ENCODE measurements around the gene SLC22A31. TPM values are rescaled to one million over a fixed set of nuclear protein-coding genes. Genes with fewer than 3 reads are reported as not detected.

SLC22A31 gene
- total RNA-seq, 1 donor from 2014 or later = 1.7 TPM

DNA sequence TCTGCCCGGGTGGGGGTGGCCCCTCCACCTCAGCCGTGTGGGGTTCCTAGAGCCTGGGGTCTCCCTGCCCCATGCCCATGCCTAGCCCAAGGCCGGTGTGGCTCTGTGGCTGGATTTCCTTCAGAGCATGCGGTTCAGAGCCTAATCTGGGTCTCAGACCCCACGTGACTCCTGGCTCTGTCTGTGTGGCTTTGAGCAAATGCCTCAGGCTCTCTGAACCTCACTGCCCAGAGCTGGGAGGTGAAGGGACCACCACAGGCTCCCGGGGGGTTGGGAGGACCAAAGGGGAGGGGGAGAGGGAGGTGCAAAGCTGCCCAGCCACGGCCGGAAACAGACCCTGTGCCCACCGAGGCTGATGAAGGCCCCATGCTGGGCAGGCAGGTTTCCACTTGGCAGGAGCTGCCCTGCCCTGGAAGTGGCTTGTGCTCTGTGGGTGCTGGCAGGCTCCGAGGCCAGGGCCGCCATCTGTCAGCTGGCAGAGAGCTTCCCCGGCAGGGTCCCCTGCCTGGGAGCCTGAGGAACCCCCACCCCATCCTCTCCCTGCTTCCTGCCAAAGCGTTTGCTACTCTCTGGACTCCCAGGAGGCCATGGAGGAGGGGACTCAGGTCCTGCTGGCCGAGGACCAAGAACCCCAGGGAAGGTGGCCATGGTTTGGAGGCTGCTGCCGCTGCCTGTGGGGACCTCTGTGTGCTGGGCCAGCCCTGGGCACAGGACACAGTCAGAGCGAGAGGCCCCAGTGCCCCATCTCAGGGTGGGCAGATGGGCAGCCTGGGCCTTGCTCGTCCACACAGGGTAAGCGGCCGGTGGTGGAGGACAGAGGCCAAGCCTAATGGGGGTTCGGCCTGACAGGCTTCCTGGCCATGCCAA is 24.8 kb downstream of the SLC22A31 start:
- H3K36me3 Mint-ChIP-seq = no peaks in the 10 kb centered on the region
- peaks cover 13% of the 10 kb centered on the region for H3K4me1 Mint-ChIP-seq

DNA sequence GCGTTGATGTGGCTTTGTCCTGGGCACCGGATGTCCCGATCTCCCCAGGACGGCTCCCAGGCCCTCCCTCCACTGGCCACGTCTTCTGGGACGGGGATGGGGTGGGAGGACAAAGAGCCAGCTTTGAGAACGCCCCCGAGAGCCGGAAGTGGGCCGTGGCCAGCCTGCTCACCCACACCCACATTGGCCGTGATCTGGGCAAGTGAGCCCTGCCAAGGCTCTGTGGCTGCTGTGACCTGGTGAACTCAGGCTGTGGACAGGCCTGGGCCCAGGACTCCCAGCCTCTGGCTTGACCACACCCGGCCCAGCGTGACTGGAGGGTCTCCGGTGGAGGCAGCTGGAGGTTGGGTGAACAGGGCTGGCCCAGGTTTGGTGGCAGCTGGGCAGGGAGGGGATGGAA is 25.5 kb downstream of the SLC22A31 start:
- DNase-seq (ENCODE audit: low spot score in 2 of 2, unreplicated experiment in 2 of 2) = no peak
- Mint-ChIP-seq H3K9me3 (no peaks in the 10 kb centered on the region), H3K4me1 (peaks cover 14% of the 10 kb centered on the region), H3K4me3 (no peak overlapping the region), H3K27me3 (ENCODE audit: low read depth) (peaks cover 19% of the 10 kb centered on the region), H3K36me3 (no peaks in the 10 kb centered on the region), H3K27ac (no peak overlapping the region)
- TF ChIP-seq, protein P1, sequence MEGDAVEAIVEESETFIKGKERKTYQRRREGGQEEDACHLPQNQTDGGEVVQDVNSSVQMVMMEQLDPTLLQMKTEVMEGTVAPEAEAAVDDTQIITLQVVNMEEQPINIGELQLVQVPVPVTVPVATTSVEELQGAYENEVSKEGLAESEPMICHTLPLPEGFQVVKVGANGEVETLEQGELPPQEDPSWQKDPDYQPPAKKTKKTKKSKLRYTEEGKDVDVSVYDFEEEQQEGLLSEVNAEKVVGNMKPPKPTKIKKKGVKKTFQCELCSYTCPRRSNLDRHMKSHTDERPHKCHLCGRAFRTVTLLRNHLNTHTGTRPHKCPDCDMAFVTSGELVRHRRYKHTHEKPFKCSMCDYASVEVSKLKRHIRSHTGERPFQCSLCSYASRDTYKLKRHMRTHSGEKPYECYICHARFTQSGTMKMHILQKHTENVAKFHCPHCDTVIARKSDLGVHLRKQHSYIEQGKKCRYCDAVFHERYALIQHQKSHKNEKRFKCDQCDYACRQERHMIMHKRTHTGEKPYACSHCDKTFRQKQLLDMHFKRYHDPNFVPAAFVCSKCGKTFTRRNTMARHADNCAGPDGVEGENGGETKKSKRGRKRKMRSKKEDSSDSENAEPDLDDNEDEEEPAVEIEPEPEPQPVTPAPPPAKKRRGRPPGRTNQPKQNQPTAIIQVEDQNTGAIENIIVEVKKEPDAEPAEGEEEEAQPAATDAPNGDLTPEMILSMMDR (IDR thresholded peaks at IDR 0.05; ENCODE audit: unreplicated experiment) = no peak

More for the DNA sequence above, 24.8 kb downstream of the SLC22A31 start:
- no peak for DNase-seq (ENCODE audit: low spot score in 2 of 2, unreplicated experiment in 2 of 2)
- no peaks in the 10 kb centered on the region for H3K9me3 Mint-ChIP-seq
- H3K27ac Mint-ChIP-seq = no peak overlapping the region
- TF ChIP-seq, protein P1 (IDR thresholded peaks at IDR 0.05; ENCODE audit: unreplicated experiment) = no peak
- H3K27me3 Mint-ChIP-seq (ENCODE audit: low read depth) = peaks cover 13% of the 10 kb centered on the region
- H3K4me3 Mint-ChIP-seq = no peak overlapping the region

DNA sequence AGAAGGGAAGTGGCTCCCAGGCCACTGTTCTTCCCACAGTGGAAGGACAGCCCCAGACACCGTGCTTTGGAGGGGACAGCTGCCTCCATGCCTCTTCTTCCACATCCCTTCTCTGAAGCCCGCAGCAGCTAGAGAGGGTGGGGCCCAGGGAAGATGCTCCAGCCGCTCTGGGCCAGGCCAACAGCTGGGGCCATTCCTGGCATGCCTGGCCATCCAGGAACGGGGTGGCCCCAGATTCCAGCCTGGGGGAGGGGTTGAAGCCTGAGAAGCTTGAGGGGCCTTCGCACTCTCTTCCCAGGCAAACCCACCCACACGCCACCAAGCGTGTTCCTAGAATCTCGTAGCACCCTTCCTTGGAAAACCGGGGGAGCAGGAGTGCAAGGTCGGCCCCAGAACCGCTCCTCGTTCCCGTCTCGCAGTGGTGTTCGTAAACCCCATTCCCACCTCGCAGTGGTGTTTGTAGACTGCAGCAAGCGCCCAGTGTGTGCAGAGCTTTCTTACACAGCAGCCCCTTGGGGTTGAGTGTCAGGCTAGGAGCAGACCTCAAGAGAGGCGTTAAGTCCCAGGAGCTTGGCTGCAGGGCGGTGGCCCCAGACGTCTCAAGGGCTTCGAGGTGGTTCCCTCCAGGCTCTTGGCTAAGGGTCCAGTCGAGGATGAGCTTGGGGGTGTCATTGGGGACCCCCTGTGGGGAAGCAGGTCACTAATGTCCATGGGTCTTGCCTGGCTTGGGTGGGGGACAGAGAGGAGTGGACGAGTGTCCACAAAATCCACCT is 26.1 kb downstream of the SLC22A31 start:
- TF ChIP-seq, protein P1 (IDR thresholded peaks at IDR 0.05; ENCODE audit: unreplicated experiment) = no peak
- H3K9me3 Mint-ChIP-seq = no peaks in the 10 kb centered on the region
- no peak overlapping the region for H3K27ac Mint-ChIP-seq
- H3K27me3 Mint-ChIP-seq (ENCODE audit: low read depth) = peaks cover 21% of the 10 kb centered on the region
- no peaks in the 10 kb centered on the region for H3K36me3 Mint-ChIP-seq
- peaks cover 14% of the 10 kb centered on the region for H3K4me1 Mint-ChIP-seq
- H3K4me3 Mint-ChIP-seq = no peak overlapping the region
- no peak for DNase-seq (ENCODE audit: low spot score in 2 of 2, unreplicated experiment in 2 of 2)

DNA sequence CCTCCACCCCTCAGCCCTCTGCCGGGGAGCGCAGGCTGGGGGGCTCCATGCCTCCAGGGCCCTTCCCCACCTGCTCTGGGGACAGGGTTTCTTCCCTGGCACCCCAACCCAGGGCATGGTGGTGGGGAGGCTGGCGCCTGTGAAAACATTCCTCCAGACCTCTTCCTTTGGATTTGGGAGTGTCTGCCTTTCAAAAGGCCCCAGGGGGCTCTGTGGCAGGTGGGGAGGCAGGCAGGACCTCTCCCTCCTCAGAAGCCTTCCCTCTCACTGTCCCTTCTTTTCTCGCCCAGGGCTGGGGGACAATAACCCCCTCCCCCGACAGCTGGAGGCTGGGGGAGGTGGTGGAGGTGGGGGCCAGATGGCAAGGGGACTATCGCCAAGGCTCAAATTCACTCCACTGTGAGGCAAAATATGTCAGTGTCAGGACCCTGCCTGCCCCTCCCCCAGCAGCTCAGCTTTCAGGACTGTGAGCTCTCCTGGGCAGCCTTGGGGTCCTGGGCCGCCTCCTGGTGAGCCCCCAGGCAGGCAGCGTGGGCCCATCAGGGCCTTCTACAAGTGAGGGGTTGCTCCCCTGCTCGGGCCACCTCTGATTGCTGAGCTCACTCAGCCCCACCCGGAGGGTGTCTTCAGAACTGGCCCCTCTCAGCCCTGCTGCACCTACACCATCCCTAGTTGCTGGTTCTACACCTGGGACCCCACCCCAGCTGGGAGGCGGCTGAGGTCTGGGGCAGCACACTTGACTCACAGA is 27.0 kb downstream of the SLC22A31 start:
- no peak overlapping the region for H3K4me3 Mint-ChIP-seq
- H3K4me1 Mint-ChIP-seq = peaks cover 14% of the 10 kb centered on the region
- peaks cover 24% of the 10 kb centered on the region for H3K27me3 Mint-ChIP-seq (ENCODE audit: low read depth)
- H3K36me3 Mint-ChIP-seq = no peaks in the 10 kb centered on the region
- no peak for DNase-seq (ENCODE audit: low spot score in 2 of 2, unreplicated experiment in 2 of 2)
- H3K9me3 Mint-ChIP-seq = no peaks in the 10 kb centered on the region
- H3K27ac Mint-ChIP-seq = no peak overlapping the region
- TF ChIP-seq, protein P1 (IDR thresholded peaks at IDR 0.05; ENCODE audit: unreplicated experiment) = no peak

DNA sequence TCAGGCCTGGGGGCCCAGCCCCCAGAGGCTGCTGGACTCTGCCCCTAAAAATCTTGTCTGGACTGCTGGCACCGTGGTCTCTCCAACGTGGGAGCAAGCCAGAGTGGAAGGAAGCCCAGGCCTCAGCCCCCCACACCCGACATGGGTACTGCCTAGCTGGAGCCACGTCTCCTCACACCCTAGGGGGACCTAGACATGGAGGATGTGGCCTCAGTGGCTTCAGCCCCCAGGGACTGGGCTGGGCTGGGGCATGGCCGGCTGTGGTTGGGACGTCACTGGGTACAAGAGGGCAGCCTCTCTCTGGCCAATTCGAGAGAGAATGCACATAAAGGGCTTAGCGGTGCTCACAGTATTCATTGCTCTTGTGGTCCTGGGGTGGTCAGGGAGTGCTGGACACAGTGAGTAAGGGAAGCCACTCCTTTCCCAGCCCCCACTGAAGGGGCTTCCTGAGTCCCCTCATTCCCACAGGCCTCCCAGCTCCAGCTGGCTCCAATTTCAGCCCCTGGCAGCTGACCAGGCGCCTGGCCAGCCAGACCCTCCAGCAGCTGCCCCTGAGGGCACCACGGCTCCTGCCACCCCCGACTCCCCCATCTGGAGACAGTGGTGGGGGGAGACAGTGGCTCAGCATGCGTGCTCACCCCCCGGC is 27.7 kb downstream of the SLC22A31 start:
- DNase-seq (ENCODE audit: low spot score in 2 of 2, unreplicated experiment in 2 of 2) = no peak
- Mint-ChIP-seq H3K4me1 (peaks cover 14% of the 10 kb centered on the region), H3K27ac (no peak overlapping the region), H3K36me3 (no peaks in the 10 kb centered on the region), H3K4me3 (no peak overlapping the region), H3K27me3 (ENCODE audit: low read depth) (peaks cover 24% of the 10 kb centered on the region), H3K9me3 (no peaks in the 10 kb centered on the region)
- TF ChIP-seq, protein P1 (IDR thresholded peaks at IDR 0.05; ENCODE audit: unreplicated experiment) = no peak
